Spleen (tissue), 7 donors: ENCODE results near the gene SKOR1.

ENCODE experiments used
- POLR2A ChIP-seq, 3 donors: fragments of 450-650 bp; IDR thresholded peaks; one replicate each; pipeline ENCODE4 v1.5.1; 2017; ENCODE audit warnings: antibody characterized with exemption in 3 of 3, mild to moderate bottlenecking in 1 of 3
- POLR2AphosphoS5 ChIP-seq, 3 donors: sonication (generic); formaldehyde crosslinking; IDR thresholded peaks; one replicate each; pipeline ENCODE4 v1.5.1; 2017; ENCODE audit warnings: antibody characterized with exemption in 3 of 3
- TF ChIP-seq, protein P1 (sequence below), 11 experiments: fragments of 200-600 bp in 7 of 11; fragments of 450-650 bp in 4 of 11; sonication (generic) in 4 of 11; IDR thresholded peaks in 8 of 11; conservative IDR thresholded peaks in 3 of 11; 1 replicate in 7 of 11; 2 replicates in 4 of 11; pipeline versions ENCODE4 v1.4.0 to v1.8.0; 2016 to 2021; ENCODE audit warnings: antibody characterized with exemption in 11 of 11, inconsistent platforms in 4 of 11, mild to moderate bottlenecking in 1 of 11
- donor health status: DM: no; HTN: no; CAD: no; lungs with moderate emphysema.
- donor health status: DM: no; HTN: no; CAD: no.
- donor health status: DM: no; HTN: no; CAD: no.

DNA sequence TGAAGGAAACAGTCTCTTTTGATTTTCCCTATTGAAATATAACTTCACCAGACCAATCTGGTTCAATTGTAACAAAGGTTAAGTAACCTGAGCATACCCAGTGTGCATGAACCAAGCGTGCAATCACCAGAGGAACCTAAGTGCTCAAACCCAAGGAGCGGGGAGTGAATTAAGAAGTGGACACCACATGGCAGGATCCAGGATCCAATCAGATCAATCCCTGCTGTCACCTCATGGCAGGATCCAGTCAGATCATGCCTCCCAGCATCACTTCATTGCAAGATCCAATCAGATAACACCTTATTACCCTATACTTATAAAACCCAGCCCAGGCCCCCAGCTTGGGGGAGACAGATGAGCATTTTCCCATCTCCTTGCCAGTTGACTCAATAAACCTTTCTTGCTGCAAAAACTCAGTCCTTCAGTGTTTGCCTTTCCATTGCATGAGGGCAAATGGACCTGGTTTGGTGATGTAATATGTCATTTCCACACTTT, 53.5 kb downstream of the SKOR1 start:
- TF ChIP-seq, protein P1, sequence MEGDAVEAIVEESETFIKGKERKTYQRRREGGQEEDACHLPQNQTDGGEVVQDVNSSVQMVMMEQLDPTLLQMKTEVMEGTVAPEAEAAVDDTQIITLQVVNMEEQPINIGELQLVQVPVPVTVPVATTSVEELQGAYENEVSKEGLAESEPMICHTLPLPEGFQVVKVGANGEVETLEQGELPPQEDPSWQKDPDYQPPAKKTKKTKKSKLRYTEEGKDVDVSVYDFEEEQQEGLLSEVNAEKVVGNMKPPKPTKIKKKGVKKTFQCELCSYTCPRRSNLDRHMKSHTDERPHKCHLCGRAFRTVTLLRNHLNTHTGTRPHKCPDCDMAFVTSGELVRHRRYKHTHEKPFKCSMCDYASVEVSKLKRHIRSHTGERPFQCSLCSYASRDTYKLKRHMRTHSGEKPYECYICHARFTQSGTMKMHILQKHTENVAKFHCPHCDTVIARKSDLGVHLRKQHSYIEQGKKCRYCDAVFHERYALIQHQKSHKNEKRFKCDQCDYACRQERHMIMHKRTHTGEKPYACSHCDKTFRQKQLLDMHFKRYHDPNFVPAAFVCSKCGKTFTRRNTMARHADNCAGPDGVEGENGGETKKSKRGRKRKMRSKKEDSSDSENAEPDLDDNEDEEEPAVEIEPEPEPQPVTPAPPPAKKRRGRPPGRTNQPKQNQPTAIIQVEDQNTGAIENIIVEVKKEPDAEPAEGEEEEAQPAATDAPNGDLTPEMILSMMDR (IDR thresholded peaks at IDR 0.05 in 8 of 11, conservative IDR thresholded peaks at IDR 0.05 in 3 of 11): no peak
- TF ChIP-seq POLR2A (IDR thresholded peaks at IDR 0.05) (no peak), POLR2AphosphoS5 (IDR thresholded peaks at IDR 0.05) (no peak)
